NCI-H526 (cell line): ENCODE data around the gene CADM2.
"Not testable (repeated sequence)": the region's sequence is repeated elsewhere in the genome, so short reads cannot be mapped to it uniquely, and the experiment has no call there.

Source experiments
- DNase-seq, 2 experiments: peaks; one replicate each; lab custom pipeline; 2025; lab: John Stamatoyannopoulos, UW

CADM2 gene

DNA sequence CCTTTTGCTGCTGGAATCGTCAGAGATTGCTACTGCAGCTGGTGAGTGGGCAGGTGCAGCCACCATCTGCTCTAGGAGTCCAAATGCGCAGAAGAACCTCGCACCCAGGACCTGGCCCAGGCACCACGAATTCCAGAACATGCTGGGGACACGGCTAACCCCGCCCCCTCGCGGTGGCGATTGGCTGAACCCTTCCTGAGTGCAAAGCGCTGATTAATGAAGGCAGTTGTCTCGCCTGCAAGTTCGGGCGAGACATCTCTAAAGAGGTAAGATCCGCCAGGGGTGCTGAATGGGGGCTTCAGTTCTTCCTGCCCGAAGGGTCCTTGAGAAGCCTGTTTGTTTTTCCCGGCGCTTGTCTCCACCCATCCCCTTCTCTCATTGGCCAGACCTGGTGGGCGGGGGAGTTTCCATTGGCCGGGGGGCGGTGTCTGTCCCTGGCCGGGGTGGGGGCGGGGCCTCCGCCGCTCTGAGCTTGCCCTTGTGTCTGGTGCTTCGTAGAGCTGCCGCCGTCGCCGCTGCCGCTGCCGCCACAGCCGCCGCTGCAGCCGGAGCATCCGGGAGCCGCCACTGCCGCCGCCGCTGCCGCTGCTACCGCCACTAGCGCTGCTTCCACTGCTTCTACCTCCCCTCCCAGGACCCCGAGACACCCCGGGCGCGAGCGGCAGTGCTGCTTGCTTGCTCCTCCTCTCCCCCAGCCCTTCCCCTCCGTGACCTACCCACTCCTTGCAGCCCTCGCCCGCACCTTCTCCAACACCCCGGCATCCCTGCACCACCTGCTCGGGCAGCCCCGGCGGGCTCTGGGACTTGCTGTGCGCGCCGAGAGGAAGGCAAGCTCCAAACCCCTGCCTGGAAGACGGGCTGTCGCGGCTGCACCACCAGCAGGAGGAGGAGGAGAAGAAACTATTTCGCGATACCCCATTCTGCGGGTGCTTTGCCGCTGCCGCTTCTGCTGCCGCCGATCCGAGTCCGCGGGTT is at the start of gene CADM2:
TSS of gene CADM2 (plus strand) at position 495 of the 975 bp plus-strand sequence.
- peak; percentile 45 to 74 for DNase-seq

DNA sequence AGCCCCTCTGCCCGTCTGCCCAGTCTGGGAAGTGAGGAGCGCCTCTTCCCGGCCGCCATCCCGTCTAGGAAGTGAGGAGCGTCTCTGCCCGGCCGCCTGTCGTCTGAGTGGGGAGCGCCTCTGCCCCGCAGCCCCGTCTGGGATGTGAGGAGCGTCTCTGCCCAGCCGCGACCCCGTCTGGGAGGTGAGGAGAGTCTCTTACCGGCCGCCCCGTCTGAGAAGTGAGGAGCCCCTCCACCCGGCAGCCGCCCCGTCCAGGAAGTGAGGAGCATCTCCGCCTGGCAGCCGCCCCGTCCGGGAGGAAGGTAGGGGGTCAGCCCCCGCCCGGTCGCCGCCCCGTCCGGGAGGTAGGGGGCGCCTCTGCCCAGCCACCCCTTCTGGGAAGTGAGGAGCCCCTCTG is 40.2 kb upstream of the CADM2 start:
- DNase-seq: not testable (repeated sequence)

DNA sequence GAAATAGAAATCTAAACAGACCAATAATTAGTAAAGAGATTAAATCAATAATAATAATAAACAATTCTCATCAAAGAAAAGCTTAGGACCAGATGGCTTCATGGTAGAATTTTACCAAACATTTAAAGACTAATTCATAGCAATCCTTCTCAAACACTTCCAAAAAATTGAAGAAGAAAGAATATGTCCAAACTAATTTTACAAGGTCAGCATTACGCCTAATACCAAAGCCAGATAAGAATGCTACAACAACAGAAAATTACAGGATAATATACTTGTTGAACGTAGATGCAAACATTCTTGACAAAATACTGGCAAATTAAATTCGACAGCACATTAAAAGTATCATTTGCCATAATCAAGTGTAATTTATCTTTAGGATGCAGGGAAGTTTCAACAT is 36.1 kb upstream of the CADM2 start:
- no peak for DNase-seq

DNA sequence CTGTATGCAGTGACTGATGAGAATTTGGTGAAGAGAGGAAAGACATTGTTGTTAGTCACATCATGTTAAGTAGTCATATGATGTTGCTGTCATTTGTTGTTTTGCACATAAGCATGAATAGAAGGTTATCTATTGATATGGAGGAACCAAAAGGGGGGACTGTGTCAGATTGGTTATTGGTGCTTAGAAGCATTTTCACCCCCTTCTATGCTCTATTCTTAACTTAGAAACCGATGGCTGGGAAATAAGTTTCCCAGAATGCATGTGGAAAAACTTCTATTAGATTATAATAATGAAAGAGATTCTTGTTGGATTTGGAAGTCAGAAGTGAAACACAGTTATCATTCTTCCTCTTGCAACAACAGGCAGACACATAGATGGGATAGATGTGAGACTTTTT is 33.2 kb upstream of the CADM2 start:
- no peak for DNase-seq

DNA sequence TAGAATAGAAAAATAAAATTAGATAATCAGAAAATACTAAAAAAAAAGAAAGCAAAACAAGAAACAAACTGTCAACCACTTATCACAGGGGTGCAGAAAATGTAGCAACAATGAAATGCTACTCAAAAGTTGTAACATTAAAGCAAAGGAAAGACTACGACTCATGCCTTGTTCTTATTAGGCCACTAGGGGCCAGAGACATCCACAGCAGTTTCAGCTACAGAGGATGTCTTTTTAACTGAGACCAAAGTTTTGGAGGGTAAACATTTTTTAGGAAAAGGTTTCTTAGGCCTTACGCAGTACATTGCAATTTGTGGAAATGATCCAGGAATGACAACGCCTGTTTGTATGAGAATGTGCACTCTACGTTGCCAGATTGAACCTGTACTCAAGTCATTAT is 15.4 kb upstream of the CADM2 start:
- DNase-seq: no peak

DNA sequence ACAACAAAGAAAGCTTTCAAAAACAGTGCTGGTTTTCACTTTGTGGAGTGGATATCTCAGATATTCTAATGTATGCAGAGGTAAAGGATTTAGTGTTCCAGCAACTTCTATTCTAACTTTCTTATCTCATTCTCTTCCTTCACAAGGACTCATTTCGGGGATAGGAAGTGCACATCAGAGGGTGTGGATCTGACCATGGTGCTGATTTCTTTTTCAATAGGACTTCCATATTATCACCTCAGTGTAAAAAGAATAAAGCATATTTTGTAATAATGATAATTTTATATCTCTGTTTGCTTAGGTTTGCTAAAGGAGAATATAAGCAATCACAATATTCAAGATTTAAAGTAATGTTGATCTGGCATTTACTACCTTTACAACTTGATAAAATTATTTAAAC is 12.5 kb upstream of the CADM2 start:
- no peak for DNase-seq

DNA sequence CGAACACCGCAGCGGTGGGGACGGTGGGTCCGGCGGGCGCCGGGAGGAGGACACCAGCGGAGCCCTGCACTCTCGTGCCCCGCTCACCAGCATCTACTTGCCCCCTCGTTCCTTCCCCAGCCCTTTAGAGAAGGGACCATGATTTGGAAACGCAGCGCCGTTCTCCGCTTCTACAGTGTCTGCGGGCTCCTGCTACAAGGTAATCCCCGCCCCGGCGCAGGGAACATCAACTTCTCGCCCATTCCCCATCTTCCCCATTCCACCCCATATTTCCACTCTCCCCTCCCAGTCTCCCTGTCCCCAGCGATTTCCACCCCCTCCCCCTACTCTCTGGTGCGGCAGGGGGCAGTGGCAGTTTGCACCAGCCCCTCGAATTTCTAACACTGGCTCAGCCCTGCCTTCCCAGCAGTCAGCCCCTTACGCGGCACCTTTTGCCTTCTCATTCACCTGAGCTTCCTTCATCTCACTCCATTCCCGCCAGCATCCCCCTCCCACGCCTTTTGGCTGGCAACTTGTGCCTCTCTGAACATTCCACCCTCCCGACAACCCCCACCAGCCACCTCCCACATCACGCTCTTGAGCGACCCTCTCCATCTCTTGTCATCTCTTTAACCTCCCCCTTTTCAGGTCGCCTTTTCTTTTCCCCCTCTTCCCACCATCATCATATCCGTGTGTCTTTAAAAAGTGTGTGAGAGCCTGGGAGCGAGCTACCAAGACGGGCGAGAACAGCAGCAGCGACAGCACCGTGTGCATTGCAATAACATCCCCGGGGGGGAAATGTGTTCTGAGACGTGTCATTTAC is 882 bp downstream of the CADM2 start:
- peak in 1 of 2 experiments; percentile 27 for DNase-seq

DNA sequence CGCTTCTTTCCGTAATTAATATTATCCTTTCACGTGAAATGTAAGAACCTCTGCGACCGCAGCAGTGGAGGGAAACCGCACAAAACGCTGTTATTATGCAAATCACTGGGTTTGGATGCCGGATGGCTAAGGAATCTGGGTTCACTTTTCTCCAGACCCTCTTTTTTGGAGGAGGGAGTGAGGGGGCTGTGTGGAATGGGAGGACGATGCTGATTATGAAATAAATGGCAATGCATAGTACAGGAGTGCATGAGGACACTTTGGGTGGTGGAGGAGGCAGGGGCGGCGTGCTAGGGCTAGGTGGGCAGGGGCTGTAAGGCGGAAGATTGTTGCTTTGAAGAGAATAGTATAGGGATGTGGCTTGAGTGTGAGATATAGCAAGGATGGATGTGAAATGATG is 1.8 kb downstream of the CADM2 start:
- DNase-seq: no peak

DNA sequence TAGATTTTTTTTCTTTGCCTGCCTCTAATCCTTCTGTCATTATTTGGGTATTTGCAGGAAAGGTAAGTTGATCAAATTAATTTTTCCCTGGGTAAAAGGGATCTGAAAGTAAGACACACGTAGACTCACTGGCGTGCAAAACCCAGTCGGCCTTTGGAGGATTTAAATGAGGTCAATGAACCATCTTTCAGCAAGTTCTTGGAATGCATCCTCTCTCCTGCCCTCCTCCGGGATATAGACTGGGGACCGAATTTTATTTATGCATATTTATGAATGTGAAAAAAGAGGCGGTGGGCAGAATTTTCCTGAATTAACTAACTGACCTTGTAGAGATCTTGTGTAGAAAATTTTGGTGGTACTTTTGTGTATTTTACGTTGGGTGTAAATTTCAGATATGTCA is 2.2 kb downstream of the CADM2 start:
- DNase-seq: no peak

DNA sequence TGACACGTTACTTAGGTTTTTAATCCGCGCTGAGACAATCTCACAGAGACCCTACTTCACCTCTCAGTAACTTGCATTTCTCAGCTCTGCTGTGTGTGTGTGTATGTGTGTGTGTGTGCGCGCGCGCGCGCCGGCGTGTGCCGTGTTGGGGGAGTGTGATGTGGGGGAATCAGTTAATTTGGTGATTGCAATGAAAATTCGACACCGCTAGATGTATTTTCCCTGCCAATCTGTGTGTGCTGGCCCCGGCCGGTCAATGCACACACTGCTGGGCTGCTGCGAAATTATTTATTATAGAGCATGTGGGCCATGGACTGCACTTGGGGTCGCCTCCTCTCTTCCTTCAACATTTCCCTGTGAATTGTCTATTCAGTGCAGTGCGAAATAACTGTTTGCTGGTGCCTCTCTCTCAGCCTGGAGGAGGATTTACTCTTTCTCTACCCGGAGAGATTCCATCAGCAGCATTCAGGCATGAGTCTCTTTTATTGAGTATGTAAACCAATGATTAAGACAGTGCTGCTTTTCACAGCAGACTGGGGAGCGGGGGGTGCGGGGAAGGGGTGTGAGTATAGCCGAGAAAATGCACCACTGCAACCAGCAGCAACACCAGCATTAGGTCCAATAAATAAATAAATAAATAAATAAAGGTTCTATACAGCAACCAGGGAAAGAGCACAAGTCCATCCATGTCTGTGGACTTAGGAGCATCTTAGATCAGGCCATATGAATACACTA is 2.9 kb downstream of the CADM2 start:
- DNase-seq: no peak

DNA sequence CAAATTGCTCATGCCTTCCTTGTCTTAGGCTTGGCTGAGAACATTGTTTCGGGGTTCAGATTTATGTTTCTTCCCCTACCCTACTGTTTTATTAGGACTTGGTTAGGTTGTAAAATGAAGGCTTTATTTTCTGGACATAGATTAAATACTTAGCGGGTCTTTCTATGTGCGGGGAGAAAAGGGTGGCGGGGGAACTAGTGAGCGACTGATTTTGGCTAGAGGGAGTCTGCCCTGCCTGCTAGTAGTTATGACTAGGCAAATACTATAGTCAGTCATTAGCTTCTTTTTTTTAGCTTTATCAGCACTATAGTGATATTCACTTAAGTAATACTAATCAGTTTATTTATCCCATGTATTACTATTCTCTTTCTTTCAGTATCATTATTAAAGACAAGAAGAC is 3.6 kb downstream of the CADM2 start:
- no peak for DNase-seq

DNA sequence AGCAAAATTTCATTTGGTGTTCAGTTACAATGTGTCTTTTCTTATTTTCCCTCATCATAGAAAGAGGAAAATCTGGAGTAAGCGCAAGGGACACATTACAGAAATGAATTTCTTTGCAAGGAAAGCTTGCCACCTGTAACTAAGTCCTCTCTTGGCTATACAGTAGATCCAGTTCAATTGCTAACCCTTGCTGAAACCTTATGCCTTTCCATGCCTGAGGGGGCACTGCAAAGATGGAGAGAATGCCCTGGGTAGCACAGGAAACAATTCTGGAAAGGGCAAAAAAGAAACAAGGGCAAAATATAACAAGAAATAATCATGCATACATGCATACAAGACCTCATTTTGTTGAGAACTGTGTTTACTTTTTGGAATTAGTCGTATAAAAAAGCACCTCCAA is 4.3 kb downstream of the CADM2 start:
- DNase-seq: no peak

DNA sequence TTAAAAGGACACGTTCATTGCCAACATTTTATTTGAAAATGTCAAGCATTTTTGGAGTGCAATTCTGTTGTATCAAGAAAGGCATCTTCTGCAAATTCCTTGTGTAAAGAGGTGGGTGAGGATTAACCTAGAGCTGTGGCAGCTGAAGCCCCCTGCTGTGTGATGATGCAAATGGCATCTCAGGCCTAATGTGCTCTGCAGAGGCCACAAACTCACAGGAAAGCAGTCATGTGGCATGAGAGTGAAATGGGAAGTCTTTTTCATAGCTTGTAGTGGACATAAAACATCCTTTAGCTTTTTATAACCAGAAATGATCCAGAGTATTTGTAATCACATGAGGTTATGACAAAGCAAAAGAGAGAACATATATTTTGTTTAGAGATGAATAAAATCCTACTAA is 6.4 kb downstream of the CADM2 start:
- peak; percentile 0 to 46 for DNase-seq

DNA sequence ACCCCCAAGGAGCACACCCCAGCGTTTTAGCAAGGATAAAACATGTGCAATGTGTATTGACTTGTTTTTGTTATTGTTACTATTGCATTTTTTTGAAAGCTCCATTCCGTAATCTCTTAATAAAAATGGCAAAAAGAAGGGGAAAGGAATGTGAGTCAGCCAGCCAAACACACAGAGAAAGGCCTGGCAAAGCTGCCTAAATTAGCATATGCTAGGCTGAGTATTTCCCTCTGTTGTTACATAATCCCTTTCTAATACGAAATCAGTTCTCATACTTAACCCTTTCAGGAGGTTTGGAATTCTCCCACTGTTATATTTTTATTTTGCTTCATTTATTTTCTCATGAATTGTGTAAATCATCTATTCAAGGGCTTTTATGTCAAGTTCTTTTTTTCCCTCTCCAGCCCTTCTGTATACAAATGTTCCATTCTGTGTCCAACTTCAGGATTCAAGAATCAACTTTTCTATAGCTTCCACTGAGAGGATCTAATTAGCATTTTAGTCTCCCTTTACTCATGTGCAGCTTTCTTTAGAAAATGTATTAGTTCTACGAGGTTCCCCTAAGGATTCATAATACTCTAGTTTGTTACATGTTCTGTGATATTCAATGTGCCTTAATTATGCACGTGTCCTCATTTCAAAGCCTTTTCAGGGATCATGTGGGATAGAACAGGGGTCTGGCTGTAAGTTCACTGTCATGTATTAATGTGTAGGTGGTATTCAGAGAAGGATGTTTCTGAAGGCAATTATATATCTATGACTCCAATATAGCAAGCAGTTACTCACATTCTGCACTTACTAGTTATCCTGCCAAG is 9.2 kb downstream of the CADM2 start:
- DNase-seq: no peak

DNA sequence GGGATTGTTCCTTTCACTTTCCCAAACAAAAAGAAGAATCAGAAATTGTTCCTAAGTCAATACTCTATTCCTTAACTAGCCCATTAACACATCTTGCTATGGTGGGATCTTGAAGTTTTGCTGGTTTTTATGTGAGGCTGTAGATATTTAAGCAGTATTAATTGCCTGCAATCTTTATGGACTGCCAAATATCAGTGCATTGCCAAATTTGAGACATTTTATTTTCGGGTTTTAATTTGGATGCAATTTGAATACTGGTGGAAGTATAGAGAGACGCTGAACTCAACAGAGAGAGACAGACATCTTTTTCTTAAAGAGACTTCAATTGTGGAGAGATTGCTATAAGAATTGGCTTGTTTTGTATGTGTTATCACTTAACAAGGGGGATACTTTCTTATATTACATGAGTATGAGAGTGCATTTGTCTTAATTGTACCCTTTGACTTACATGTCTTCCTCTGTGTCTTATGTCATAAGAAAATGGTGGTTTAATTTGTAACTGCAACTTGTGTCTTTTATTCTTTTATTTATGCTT is 10.0 kb downstream of the CADM2 start:
- no peak for DNase-seq

DNA sequence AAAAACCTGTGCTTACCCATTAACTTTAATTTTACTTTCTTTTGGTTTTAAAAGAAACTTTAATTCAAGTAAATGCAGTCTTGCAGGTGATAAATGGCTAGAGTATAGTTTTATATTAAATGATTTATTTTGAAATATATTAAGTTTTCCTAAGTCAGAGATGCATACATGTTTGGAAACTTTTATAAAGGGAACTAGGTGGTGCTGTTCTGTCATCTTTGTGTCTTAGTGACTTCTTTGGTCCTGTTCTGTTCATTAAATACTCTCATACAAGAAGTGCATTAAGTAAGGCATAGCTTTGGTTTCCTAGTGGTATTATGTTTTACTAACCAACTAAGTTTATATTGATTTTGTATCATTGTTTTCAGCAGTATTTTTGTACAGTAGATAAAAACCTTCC is 15.6 kb downstream of the CADM2 start:
- peak in 1 of 2 experiments; percentile 0 for DNase-seq

DNA sequence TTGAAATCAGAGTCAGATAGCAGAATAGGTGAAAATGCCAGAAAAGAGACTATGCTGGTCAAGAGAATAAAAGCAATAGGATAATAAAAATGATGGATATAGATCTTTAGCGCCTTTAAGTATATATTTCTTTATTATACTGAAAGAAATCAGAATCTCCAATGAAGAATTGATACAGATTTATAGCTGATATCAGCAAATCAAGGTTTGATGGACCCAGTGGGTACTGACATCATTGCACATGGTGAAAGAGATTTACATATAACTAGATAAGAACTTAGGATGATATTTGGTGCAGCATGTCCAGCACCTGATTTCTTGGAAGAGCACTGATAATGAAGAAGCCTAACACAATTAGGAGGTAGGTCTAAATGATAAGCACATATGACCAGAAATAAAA is 18.2 kb downstream of the CADM2 start:
- DNase-seq: no peak

DNA sequence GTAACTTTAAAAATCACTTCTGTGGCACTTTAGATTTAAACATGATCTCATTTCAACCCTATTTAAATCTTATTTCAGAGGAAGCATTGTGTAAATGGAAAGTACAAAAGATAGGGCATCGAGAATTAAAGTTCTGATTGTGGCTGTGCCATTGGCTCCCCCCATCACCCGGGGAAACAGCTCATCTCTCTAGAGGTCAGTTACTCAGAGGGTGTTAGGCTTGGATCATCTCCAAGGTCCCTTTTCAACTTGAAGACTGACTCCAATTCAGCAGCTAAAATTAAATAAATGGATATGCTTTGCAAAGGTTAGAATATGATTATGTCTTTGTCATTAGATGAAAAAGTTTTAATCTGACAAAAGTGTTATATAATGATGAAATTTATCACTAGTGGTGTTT is 20.1 kb downstream of the CADM2 start:
- DNase-seq: no peak

DNA sequence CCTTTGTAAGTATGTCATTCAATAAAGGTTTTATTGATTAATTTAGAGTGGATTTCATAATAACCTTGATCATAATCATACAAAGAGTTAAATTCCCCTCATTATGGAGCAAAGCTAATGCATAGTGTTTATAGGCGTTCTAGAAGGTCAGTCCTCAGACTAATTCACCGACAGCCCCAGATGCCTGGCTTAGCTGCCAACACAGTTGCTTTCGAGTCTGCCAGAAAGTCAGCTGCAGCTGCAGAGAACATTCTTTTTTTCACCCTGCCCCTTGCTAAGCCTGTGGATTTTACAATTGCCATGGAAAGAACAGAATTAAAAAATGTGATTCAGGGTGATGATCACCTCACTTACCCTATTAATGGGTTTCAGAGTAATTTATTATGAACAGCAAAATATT is 21.2 kb downstream of the CADM2 start:
- DNase-seq: no peak

DNA sequence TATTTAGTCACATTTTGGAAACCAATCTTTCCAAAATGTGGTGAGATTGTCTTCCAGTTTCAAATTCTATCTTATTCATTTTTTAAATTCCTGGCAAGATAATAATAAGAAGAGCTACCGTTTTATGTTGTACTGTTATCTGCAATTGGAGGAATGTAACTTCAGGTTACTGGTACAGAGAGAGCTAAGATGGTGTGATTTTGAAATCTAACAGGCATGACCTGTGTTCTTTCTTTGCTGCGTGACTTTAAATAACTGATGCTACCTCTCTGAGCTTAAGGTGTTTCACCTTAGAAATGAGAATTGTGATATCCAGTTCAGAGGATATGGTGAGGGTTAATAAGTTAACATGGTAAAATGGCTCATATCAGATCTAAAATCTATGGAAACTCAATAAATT is 21.7 kb downstream of the CADM2 start:
- no peak for DNase-seq

DNA sequence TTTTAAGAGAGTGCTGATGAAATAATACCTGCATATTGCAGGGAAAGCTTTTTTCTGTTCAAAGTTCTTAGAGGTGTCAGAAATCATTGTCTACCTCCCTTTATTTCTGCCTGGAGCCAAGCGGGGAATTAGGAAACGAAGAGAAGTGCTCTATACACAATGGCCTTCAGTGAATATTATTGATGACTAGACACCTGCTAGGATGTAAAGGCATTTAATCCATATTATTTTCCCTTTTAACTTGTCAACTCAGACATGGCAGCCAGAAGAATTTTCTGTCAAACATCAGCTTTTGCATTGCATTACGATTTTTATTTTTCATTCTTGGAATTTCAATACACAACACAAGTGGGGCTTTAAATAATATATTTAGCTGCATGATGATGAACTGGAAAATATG is 24.7 kb downstream of the CADM2 start:
- DNase-seq: no peak
